HEK293T (cell line): ENCODE results near the gene PARP8.
A peak's percentile ranks its signal among the peaks of the same experiment; 100 is the strongest.

Experiments used
- CTCF ChIA-PET: fragments of 350-600 bp; formaldehyde crosslinking; extraction: SDS; loops from one replicate; lab custom pipeline; 2021; ENCODE audit warnings: antibody characterized with exemption, inconsistent platforms; lab: Yijun Ruan, JAX
- POLR2A ChIA-PET: fragments of 350-600 bp; formaldehyde crosslinking; extraction: SDS; loops from one replicate; lab custom pipeline; 2020; ENCODE audit warnings: antibody characterized with exemption, inconsistent platforms; lab: Yijun Ruan, JAX
- DNase-seq: peaks from one replicate; pipeline ENCODE4 v3.0.0; 2012; ENCODE audit warnings: mixed read lengths; ENCODE audit errors: extremely low spot score
- ARNT ChIP-seq: fragments of 450-650 bp; IDR thresholded peaks from 2 replicates; pipeline ENCODE4 v1.6.1; 2017; ENCODE audit warnings: mild to moderate bottlenecking
- BHLHE40 ChIP-seq: fragments of 450-650 bp; IDR thresholded peaks from 2 replicates; pipeline ENCODE4 v1.6.1; 2016; ENCODE audit warnings: mild to moderate bottlenecking, moderate library complexity, borderline replicate concordance
- CTBP1 ChIP-seq: fragments of 450-650 bp; IDR thresholded peaks from 2 replicates; pipeline ENCODE4 v1.6.1; 2016; ENCODE audit warnings: borderline replicate concordance
- ELF4 ChIP-seq: fragments of 450-650 bp; IDR thresholded peaks from 2 replicates; pipeline ENCODE4 v1.6.1; 2017; ENCODE audit warnings: antibody characterized with exemption
- FOXA1 ChIP-seq: fragments of 450-650 bp; IDR thresholded peaks from 2 replicates; pipeline ENCODE4 v1.6.1; 2016; ENCODE audit warnings: mild to moderate bottlenecking
- FOXK2 ChIP-seq: fragments of 450-650 bp; IDR thresholded peaks from 2 replicates; pipeline ENCODE4 v1.6.1; 2016; ENCODE audit warnings: mild to moderate bottlenecking
- FOXM1 ChIP-seq: fragments of 450-650 bp; IDR thresholded peaks from 2 replicates; pipeline ENCODE4 v1.6.1; 2017; ENCODE audit warnings: mild to moderate bottlenecking, borderline replicate concordance
- HDGF ChIP-seq: fragments of 450-650 bp; IDR thresholded peaks from 2 replicates; pipeline ENCODE4 v1.6.1; 2017; ENCODE audit warnings: antibody characterized with exemption, borderline replicate concordance
- L3MBTL2 ChIP-seq: fragments of 450-650 bp; conservative IDR thresholded peaks from 2 replicates; pipeline ENCODE4 v1.6.1; 2016; ENCODE audit warnings: mild to moderate bottlenecking
- LEF1 ChIP-seq: fragments of 450-650 bp; IDR thresholded peaks from 2 replicates; pipeline ENCODE4 v1.6.1; 2017; ENCODE audit warnings: mild to moderate bottlenecking, borderline replicate concordance
- NFRKB ChIP-seq: fragments of 450-650 bp; IDR thresholded peaks from 2 replicates; pipeline ENCODE4 v1.6.1; 2016; ENCODE audit warnings: mild to moderate bottlenecking, moderate library complexity
- SP1 ChIP-seq: fragments of 450-650 bp; IDR thresholded peaks from 2 replicates; pipeline ENCODE4 v1.6.1; 2017
- SUZ12 ChIP-seq: fragments of 450-650 bp; IDR thresholded peaks from 2 replicates; pipeline ENCODE4 v1.6.1; 2016; ENCODE audit warnings: mild to moderate bottlenecking
- TARDBP ChIP-seq: fragments of 450-650 bp; IDR thresholded peaks from 2 replicates; pipeline ENCODE4 v1.6.1; 2016
- ZNF384 ChIP-seq: fragments of 450-650 bp; IDR thresholded peaks from 2 replicates; pipeline ENCODE4 v1.6.1; 2016
- TF ChIP-seq, protein P1 (sequence below): fragments of 450-650 bp; IDR thresholded peaks from 2 replicates; pipeline ENCODE4 v1.6.1; 2016

Gene PARP8

GRCh38 chr5:50733741-50734140, 67.3 kb downstream of the PARP8 start:
- TF ChIP-seq SP1 (no peak), LEF1 (no peak)
- DNase-seq, result no peak
- POLR2A ChIA-PET, result no interaction called here
- CTCF ChIA-PET, result interaction anchor here (0.7 kb wide), 1 partner anchor 30 kb away, joined by 6 read pairs; no protein-coding TSS in a partner anchor

- ChIA-PET CTCF (no interaction called here), POLR2A (no interaction called here)
- no peak for TF ChIP-seq ELF4
- DNase-seq, result no peak
Observed at GRCh38 chr5:50738864-50739263, 72.4 kb downstream of the PARP8 start.

DNA sequence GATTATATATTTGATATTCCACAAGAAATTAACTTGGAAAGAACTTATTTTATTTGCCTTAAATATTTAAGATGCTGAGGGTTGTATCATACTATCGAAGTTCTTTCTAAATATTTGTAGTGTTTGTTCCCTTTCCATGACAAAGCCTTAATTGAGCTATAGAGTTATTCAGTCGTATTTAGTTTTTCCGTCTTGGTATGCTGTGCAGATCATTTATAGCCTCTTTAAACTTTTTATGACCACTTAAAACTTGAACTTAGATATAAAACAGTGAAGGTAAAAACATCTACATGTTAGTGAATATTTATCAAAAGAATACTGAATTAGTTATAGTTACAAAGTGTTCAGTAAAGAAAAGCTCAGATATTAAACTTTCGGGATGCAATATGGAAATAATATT, 74.4 kb downstream of the PARP8 start:
- no peak for DNase-seq
- ChIA-PET CTCF (no interaction called here), POLR2A (no interaction called here)
- TF ChIP-seq CTBP1 (no peak), BHLHE40 (no peak), FOXA1 (no peak), ARNT (no peak), SUZ12 (no peak), TARDBP (no peak), ZNF384 (no peak), ELF4 (no peak)

- TF ChIP-seq FOXM1, result no peak
- TF ChIP-seq, protein P1, sequence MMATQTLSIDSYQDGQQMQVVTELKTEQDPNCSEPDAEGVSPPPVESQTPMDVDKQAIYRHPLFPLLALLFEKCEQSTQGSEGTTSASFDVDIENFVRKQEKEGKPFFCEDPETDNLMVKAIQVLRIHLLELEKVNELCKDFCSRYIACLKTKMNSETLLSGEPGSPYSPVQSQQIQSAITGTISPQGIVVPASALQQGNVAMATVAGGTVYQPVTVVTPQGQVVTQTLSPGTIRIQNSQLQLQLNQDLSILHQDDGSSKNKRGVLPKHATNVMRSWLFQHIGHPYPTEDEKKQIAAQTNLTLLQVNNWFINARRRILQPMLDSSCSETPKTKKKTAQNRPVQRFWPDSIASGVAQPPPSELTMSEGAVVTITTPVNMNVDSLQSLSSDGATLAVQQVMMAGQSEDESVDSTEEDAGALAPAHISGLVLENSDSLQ, result no peak
- TF ChIP-seq SP1, result no peak
- no peak for TF ChIP-seq ELF4
- no peak for TF ChIP-seq LEF1
- TF ChIP-seq HDGF, result no peak
- TF ChIP-seq ARNT, result no peak
- no peak for TF ChIP-seq CTBP1
- no peak for TF ChIP-seq SUZ12
- no peak for TF ChIP-seq L3MBTL2
- no peak for TF ChIP-seq TARDBP
- no peak for TF ChIP-seq BHLHE40
- TF ChIP-seq ZNF384, result no peak
- CTCF ChIA-PET, result no interaction called here
- DNase-seq, result no peak
- POLR2A ChIA-PET, result no interaction called here
Observed at GRCh38 chr5:50744776-50745175, 78.3 kb downstream of the PARP8 start.

DNA sequence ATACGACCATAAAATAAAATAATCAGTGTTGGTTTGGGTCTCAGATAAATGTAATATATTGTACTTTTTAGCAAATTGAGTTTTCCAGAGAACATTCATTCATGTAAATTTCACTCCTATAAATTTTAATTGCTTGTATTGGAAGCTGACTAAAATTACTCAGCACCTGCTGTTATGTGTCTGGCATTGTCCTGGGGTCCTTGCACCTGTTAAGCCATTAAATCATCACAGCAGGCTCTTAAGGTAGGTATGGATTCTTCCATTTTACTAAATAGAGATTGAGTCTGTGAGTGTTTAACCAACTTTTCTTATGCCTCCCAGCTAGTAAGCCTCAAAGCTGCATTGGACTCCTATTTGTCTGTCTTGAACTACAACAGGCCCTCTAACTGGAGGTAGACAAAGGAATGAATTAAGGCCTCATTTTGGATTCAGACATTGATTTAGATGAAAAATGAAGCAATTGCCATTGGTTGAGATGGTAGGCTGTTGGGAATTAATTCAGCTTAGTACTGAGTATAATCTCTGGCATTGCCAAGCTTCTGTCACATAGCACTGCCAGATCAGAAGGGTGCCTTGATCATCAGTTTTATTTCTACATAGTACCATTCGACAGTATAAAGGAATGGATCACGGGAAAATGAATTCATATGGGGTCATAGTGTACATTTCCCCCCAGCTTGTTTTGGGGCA, 78.9 kb downstream of the PARP8 start:
- ChIA-PET CTCF (no interaction called here), POLR2A (no interaction called here)
- TF ChIP-seq BHLHE40, result no peak
- no peak for TF ChIP-seq HDGF
- no peak for TF ChIP-seq LEF1
- no peak for DNase-seq

DNA sequence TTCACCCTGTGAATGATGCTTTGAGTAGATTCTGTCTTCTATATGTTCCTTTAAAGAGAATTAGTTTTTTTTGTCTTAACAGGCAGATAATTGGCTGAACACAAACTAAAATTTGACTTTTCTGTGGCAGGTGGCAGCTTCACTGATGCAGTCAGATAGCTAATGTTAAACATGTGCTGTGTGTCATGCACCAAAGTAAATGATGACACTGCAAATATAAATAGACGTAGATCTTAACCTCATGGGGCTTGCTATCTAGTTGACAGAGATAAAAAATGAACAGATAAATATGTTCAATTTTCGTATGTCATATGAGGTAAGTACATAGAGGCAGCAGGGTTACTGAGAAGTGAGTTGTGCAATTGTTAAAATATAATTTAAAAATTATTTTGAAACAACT, 82.7 kb downstream of the PARP8 start:
- ChIA-PET POLR2A (no interaction called here), CTCF (no interaction called here)
- DNase-seq, result no peak
- no peak for TF ChIP-seq ZNF384
- no peak for TF ChIP-seq CTBP1
- TF ChIP-seq TARDBP, result no peak

DNA sequence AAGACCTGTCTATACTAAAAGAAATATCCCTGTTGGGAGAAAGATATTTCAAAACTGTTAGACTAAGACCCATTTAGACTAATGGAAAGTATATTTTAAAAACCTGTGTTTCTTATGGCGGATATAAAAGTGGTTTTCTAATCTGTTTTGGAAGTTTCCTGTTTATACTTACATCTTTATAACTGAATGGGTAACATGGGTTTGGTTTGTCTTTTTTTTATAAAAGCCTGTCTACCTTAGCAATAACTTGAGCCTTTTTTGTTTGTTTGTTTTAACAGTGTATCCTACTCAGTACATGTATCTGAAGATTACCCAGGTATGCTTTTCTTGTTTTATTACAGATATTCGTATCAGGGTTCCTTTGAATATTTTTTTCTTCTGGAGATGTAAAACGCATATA, 83.4 kb downstream of the PARP8 start:
- DNase-seq, result no peak
- TF ChIP-seq L3MBTL2 (no peak), FOXA1 (no peak), FOXK2 (no peak), SP1 (no peak), CTBP1 (no peak)
- ChIA-PET CTCF (no interaction called here), POLR2A (no interaction called here)

- CTCF ChIA-PET, result interaction anchor here (0.5 kb wide), 1 partner anchor 12 kb away, joined by 3 read pairs; no protein-coding TSS in a partner anchor
- TF ChIP-seq BHLHE40 (no peak), ARNT (no peak), NFRKB (no peak), FOXM1 (no peak), FOXA1 (no peak), SP1 (no peak), HDGF (no peak), CTBP1 (no peak), FOXK2 (no peak), SUZ12 (no peak), TARDBP (no peak), ZNF384 (no peak), LEF1 (no peak), ELF4 (no peak), L3MBTL2 (no peak)
- TF ChIP-seq, protein P1, result no peak
- peak; percentile 51 for DNase-seq
- POLR2A ChIA-PET, result no interaction called here
Observed at GRCh38 chr5:50751064-50751657, 84.7 kb downstream of the PARP8 start.
